ENCODE results near the gene OR1F1.

- TF ChIP-seq RXRA (IDR thresholded peaks at IDR 0.05; ENCODE audit: borderline replicate concordance, low read depth) (no peak), GABPA (IDR thresholded peaks at IDR 0.05; ENCODE audit: low read depth) (no peak), CTCF (IDR thresholded peaks at IDR 0.05) (no peak), YY1 (IDR thresholded peaks at IDR 0.05; ENCODE audit: low read depth) (no peak), SMC3 (IDR thresholded peaks at IDR 0.05; ENCODE audit: low read depth, low read length) (no peak), PBX3 (IDR thresholded peaks at IDR 0.05) (no peak)
Measured at GRCh38 chr16:3193221-3194212, 5.5 kb downstream of the OR1F1 start.
